A549 (cell line): Measurements from ENCODE around the gene RIPOR2.

ENCODE experiments used
- CBX8 ChIP-seq: fragments of 200-600 bp; sonication (generic); IDR thresholded peaks from 2 replicates; pipeline ENCODE4 v1.6.1; 2016
- JUN ChIP-seq, 2 experiments: fragments of >200 bp; sonication (Bioruptor Twin); formaldehyde crosslinking; IDR thresholded peaks; 2 replicates in 1 of 2; 3 replicates in 1 of 2; pipeline ENCODE4 v1.6.1; 2016 to 2017
- KDM1A ChIP-seq: fragments of 200-600 bp; sonication (generic); IDR thresholded peaks from 2 replicates; pipeline ENCODE4 v1.6.1; 2016; ENCODE audit warnings: low read depth, mild to moderate bottlenecking
- MYC ChIP-seq: IDR thresholded peaks from 2 replicates; pipeline ENCODE4 v1.6.1; 2012; ENCODE audit warnings: mild to moderate bottlenecking, inconsistent platforms, low read length, improper control_type of control experiment, borderline replicate concordance
- TF ChIP-seq, protein P1 (sequence below): fragments of >200 bp; sonication (Bioruptor Twin); formaldehyde crosslinking; IDR thresholded peaks from 3 replicates; pipeline ENCODE4 v1.5.1; 2016

DNA sequence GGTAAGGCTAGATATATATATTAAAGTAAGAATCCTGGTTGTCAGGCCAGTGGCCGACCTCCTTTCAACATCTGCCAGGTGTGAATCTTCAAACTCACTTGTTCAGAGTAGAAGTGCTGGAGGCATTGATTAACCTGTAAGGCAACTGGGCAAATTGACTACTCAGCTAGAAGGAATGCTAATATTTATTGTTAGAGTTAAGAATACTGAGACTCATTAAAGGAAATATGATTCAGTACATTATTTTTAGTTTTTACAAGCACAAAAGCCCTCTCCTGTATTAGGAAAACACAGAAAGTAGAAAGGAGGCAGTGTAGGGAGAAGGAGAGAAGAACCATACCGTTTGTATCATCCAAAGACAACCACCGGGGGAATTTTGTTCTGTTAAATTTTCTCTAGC is 53.5 kb downstream of the RIPOR2 start:
- TF ChIP-seq MYC (no peak), CBX8 (no peak), JUN (IDR thresholded peaks at IDR 0.05) (no peak), KDM1A (no peak)
- TF ChIP-seq, protein P1, sequence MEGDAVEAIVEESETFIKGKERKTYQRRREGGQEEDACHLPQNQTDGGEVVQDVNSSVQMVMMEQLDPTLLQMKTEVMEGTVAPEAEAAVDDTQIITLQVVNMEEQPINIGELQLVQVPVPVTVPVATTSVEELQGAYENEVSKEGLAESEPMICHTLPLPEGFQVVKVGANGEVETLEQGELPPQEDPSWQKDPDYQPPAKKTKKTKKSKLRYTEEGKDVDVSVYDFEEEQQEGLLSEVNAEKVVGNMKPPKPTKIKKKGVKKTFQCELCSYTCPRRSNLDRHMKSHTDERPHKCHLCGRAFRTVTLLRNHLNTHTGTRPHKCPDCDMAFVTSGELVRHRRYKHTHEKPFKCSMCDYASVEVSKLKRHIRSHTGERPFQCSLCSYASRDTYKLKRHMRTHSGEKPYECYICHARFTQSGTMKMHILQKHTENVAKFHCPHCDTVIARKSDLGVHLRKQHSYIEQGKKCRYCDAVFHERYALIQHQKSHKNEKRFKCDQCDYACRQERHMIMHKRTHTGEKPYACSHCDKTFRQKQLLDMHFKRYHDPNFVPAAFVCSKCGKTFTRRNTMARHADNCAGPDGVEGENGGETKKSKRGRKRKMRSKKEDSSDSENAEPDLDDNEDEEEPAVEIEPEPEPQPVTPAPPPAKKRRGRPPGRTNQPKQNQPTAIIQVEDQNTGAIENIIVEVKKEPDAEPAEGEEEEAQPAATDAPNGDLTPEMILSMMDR = no peak
